ENCODE results near the gene PRKCE.
"Not testable (repeated sequence)": the region's sequence is repeated elsewhere in the genome, so short reads cannot be mapped to it uniquely, and the experiment has no call there.

The PRKCE gene

DNA sequence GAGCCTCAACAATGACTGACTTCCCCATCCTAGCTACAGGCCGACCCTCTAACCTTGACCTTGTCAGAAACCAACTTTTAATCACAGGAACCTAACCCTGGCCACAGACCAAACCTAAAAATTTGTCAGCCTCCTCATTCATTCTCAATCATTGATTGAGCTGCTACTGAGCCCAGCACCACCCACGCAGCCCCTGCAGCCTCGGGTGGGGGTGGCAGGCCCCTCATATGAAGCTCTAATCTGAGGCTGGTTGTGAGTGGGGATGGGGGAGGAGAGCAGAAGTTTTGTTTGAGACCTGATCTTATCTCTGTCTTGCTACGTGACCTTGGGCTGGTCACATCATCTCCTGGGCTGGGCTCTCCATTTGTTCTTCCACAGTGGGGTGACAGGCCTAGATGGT lies 546.2 kb downstream of the PRKCE start:
- H3K9ac ChIP-seq (ENCODE audit: low read length) = no peak overlapping the region
- no peak overlapping the region for H3K4me3 ChIP-seq (ENCODE audit: low read length)
- H3K9me3 ChIP-seq (ENCODE audit: control insufficient read depth, low read length) = no peaks in the 10 kb centered on the region
- no peaks in the 10 kb centered on the region for H3K27me3 ChIP-seq (ENCODE audit: control insufficient read depth, insufficient read depth, low read length)
- H3K36me3 ChIP-seq (ENCODE audit: control insufficient read depth, insufficient read depth, low read length) = no peaks in the 10 kb centered on the region
- no peaks in the 10 kb centered on the region for H3K4me1 ChIP-seq (ENCODE audit: control insufficient read depth, insufficient read depth, low read length)

DNA sequence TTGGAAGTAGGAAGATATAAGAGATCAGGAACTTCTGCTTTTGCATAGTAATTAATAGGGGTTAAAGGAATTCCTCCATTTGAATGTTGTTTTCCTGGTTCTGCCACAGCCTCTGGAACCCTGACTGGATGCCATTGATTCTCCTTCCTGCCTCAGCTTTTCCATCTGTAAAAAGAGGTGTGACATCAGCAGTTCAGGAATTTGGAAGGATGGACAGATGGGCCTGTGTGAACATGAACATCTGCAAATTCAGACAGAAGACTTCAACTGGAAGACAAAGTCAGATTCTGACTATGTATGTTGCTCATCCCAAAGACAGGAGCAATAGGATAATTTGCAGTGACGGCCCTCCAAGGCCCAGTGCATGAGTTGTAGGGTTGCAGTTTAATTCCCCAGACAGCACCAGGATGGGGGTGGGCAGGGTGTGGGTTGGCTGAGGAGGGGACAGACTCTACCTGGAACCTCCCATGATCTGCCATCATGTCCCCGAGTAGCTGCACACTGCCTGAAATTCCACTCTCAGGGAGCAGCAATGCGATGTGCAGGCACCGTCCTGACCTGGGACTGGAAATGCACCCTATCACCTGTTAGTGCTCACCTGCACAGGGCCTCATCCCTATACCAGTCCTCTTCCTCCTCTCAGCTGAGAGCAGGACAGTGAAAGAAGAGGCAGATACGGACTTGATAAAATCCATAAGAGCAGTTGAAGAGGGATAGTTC lies 546.8 kb downstream of the PRKCE start:
- no peaks in the 10 kb centered on the region for H3K9me3 ChIP-seq (ENCODE audit: control insufficient read depth, low read length)
- no peaks in the 10 kb centered on the region for H3K27me3 ChIP-seq (ENCODE audit: control insufficient read depth, insufficient read depth, low read length)
- H3K4me3 ChIP-seq (ENCODE audit: low read length) = no peak overlapping the region
- no peaks in the 10 kb centered on the region for H3K36me3 ChIP-seq (ENCODE audit: control insufficient read depth, insufficient read depth, low read length)
- H3K4me1 ChIP-seq (ENCODE audit: control insufficient read depth, insufficient read depth, low read length) = no peaks in the 10 kb centered on the region
- no peak overlapping the region for H3K9ac ChIP-seq (ENCODE audit: low read length)

DNA sequence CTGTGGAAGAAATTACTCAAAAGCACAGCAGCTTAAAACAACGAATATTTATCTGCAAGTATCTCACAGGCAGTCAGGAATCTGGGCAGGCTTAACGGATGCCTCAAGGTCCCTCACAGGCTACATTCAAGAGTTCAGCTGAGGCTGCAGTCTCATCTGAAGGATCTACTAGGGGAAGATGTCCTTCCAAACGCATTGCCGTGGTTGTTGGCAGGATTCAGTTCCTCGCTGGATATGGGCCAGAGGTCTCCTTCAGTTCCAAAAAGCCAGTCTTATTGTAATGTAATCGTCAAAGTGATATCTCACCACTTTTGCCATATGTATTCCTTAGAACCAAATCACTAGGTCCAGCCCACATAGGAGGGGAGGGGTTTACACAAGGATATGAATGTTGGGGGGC lies 547.5 kb downstream of the PRKCE start:
- Histone ChIP-seq H3K9ac (ENCODE audit: low read length) (no peak overlapping the region), H3K9me3 (ENCODE audit: control insufficient read depth, low read length) (no peaks in the 10 kb centered on the region), H3K27me3 (ENCODE audit: control insufficient read depth, insufficient read depth, low read length) (no peaks in the 10 kb centered on the region), H3K4me3 (ENCODE audit: low read length) (no peak overlapping the region), H3K36me3 (ENCODE audit: control insufficient read depth, insufficient read depth, low read length) (no peaks in the 10 kb centered on the region), H3K4me1 (ENCODE audit: control insufficient read depth, insufficient read depth, low read length) (no peaks in the 10 kb centered on the region)

DNA sequence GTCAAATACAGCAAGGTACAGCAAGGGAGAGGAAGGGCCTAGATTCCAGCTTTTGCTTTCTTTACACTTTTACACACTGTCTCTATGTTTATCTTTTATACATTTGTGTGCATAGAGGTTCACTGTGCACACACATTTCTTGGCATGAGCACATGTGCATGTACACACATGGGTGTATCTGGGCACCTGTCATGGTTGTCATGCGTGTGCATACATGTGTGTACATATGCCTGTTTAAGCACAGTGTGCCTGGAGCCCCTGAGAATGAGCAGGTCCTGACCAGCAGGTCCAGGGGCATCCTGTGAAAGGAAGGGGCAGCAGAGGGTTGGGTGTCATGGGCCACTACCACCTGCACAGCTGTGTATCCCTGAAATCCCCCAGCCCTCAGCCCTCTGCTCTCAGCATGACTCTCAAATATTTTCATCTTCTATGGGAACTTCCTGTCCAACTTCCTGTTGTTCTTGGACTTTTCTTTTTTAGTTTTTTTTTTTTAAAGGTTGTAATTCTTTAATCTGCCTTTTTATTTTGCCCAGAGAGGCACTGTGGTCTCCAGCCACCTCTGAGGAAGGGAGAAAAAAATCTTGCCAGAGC lies 548.7 kb downstream of the PRKCE start:
- no peaks in the 10 kb centered on the region for H3K27me3 ChIP-seq (ENCODE audit: control insufficient read depth, insufficient read depth, low read length)
- no peaks in the 10 kb centered on the region for H3K9me3 ChIP-seq (ENCODE audit: control insufficient read depth, low read length)
- no peak overlapping the region for H3K9ac ChIP-seq (ENCODE audit: low read length)
- no peak overlapping the region for H3K4me3 ChIP-seq (ENCODE audit: low read length)
- no peaks in the 10 kb centered on the region for H3K36me3 ChIP-seq (ENCODE audit: control insufficient read depth, insufficient read depth, low read length)
- H3K4me1 ChIP-seq (ENCODE audit: control insufficient read depth, insufficient read depth, low read length) = no peaks in the 10 kb centered on the region

DNA sequence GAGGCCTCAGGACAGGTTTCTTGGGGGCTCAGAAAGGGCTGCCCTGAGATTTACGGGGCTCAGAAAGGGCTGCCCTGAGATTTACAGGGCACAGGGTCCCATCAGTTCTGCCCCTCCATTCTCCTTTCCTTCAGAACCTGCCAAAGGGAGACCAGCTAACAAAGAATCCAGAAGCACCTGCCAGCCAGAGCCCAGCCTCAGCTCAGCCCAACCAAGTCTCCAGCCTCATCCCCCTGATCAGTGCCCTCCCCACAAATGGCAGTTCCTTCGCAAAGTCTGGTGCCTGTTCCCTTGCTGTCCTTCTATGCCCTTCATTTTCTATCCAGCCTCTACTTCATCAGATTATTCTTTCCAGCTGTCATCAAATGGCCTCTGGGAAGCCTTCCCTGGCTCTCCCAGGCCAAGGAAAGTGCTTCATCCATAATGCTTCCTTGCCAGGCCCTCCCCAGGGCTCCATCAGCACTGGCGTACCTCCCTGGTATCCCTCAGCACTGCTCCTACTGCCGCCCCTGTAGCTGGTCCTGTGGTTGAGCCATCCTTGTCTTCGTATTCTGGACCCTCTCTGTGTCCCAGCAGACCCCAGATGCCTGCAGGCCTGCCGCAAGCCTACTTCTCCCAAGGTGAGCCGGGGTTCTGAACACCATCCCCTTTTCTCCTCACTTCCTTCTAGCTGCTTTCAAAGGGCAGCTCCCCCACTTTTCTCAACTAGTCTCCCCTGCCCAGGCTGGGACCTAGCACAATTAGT lies 549.6 kb downstream of the PRKCE start:
- H3K9ac ChIP-seq (ENCODE audit: low read length) = no peak overlapping the region
- no peak overlapping the region for H3K4me3 ChIP-seq (ENCODE audit: low read length)
- no peaks in the 10 kb centered on the region for H3K9me3 ChIP-seq (ENCODE audit: control insufficient read depth, low read length)
- H3K27me3 ChIP-seq (ENCODE audit: control insufficient read depth, insufficient read depth, low read length) = no peaks in the 10 kb centered on the region
- no peaks in the 10 kb centered on the region for H3K36me3 ChIP-seq (ENCODE audit: control insufficient read depth, insufficient read depth, low read length)
- H3K4me1 ChIP-seq (ENCODE audit: control insufficient read depth, insufficient read depth, low read length) = no peaks in the 10 kb centered on the region

DNA sequence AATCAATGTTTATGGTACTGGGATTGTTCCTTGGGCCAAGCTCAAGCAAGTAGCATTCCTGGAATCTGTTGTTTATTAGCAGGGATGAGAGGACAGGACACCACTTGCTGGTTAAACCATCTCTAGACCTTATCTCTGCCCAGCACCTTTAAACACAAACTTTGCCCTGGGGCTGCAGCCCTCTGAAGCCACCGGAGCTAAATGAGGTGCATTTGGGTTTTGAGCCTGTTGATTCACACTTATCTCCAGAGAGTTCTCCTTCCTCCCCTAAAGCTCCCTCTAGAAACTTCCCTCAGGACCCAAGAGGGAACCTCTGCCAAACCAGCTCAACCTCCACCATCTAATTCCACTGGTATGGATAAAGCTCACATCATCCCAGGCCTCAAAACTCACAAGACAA lies 551.0 kb downstream of the PRKCE start:
- no peaks in the 10 kb centered on the region for H3K27me3 ChIP-seq (ENCODE audit: control insufficient read depth, insufficient read depth, low read length)
- no peaks in the 10 kb centered on the region for H3K9me3 ChIP-seq (ENCODE audit: control insufficient read depth, low read length)
- H3K4me3 ChIP-seq (ENCODE audit: low read length) = no peak overlapping the region
- H3K4me1 ChIP-seq (ENCODE audit: control insufficient read depth, insufficient read depth, low read length) = no peaks in the 10 kb centered on the region
- H3K9ac ChIP-seq (ENCODE audit: low read length) = no peak overlapping the region
- H3K36me3 ChIP-seq (ENCODE audit: control insufficient read depth, insufficient read depth, low read length) = no peaks in the 10 kb centered on the region

- Histone ChIP-seq H3K27me3 (ENCODE audit: control insufficient read depth, insufficient read depth, low read length) (no peaks in the 10 kb centered on the region), H3K36me3 (ENCODE audit: control insufficient read depth, insufficient read depth, low read length) (no peaks in the 10 kb centered on the region), H3K4me3 (ENCODE audit: low read length) (no peak overlapping the region), H3K9ac (ENCODE audit: low read length) (no peak overlapping the region), H3K9me3 (ENCODE audit: control insufficient read depth, low read length) (no peaks in the 10 kb centered on the region), H3K4me1 (ENCODE audit: control insufficient read depth, insufficient read depth, low read length) (no peaks in the 10 kb centered on the region)
Observed at GRCh38 chr2:46202987-46203386, 551.5 kb downstream of the PRKCE start.

DNA sequence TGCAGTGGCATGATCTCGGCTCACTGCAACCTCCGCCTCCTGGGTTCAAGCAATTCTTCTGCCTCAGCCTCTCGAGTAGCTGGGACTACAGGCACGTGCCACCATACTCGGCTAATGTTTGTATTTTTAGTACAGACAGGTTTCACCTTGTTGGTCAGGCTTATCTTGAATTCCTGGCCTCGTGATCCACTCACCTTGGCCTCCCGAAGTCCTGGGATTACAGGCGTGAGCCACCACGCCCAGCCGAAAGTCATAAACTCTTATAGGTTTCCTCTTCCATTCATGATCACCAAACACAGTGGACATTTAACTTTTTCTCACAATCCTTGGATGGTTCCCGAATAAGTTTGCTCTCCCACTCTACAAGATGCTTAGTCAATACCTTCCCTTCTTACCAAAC lies 552.2 kb downstream of the PRKCE start:
- not testable (repeated sequence) for H3K4me1 ChIP-seq (ENCODE audit: control insufficient read depth, insufficient read depth, low read length); H3K9ac ChIP-seq (ENCODE audit: low read length); H3K36me3 ChIP-seq (ENCODE audit: control insufficient read depth, insufficient read depth, low read length); H3K4me3 ChIP-seq (ENCODE audit: low read length); H3K9me3 ChIP-seq (ENCODE audit: control insufficient read depth, low read length); H3K27me3 ChIP-seq (ENCODE audit: control insufficient read depth, insufficient read depth, low read length)

- no peaks in the 10 kb centered on the region for H3K9me3 ChIP-seq (ENCODE audit: control insufficient read depth, low read length)
- no peaks in the 10 kb centered on the region for H3K4me1 ChIP-seq (ENCODE audit: control insufficient read depth, insufficient read depth, low read length)
- H3K4me3 ChIP-seq (ENCODE audit: low read length) = no peak overlapping the region
- no peaks in the 10 kb centered on the region for H3K27me3 ChIP-seq (ENCODE audit: control insufficient read depth, insufficient read depth, low read length)
- H3K9ac ChIP-seq (ENCODE audit: low read length) = no peak overlapping the region
- H3K36me3 ChIP-seq (ENCODE audit: control insufficient read depth, insufficient read depth, low read length) = no peaks in the 10 kb centered on the region
Observed at GRCh38 chr2:46207591-46207990, 556.1 kb downstream of the PRKCE start.

- H3K27me3 ChIP-seq (ENCODE audit: control insufficient read depth, insufficient read depth, low read length) = no peaks in the 10 kb centered on the region
- no peaks in the 10 kb centered on the region for H3K4me1 ChIP-seq (ENCODE audit: control insufficient read depth, insufficient read depth, low read length)
- H3K9me3 ChIP-seq (ENCODE audit: control insufficient read depth, low read length) = no peaks in the 10 kb centered on the region
- no peaks in the 10 kb centered on the region for H3K36me3 ChIP-seq (ENCODE audit: control insufficient read depth, insufficient read depth, low read length)
- H3K9ac ChIP-seq (ENCODE audit: low read length) = no peak overlapping the region
- H3K4me3 ChIP-seq (ENCODE audit: low read length) = no peak overlapping the region
Observed at GRCh38 chr2:46208766-46209165, 557.3 kb downstream of the PRKCE start.

DNA sequence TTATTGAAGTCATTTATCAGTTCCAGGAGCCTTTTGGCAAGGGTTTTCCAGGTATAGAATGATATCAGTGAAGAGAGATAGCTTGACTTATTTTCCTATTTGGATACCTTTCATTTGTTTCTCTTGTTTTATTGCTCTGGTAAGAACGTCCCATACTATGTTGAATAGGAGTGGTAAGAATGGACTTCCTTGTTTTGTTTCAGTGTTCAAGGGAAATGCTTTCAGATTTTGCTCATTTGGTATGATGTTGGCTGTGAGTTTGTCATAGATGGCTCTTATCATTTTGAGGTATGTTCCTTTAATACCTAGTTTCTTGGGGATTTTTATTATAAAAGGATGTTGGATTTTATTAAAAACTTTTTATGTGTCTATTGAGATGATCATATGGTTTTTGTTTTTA lies 558.6 kb downstream of the PRKCE start:
- Histone ChIP-seq H3K4me3 (ENCODE audit: low read length) (no peak overlapping the region), H3K36me3 (ENCODE audit: control insufficient read depth, insufficient read depth, low read length) (no peaks in the 10 kb centered on the region), H3K4me1 (ENCODE audit: control insufficient read depth, insufficient read depth, low read length) (no peaks in the 10 kb centered on the region), H3K27me3 (ENCODE audit: control insufficient read depth, insufficient read depth, low read length) (no peaks in the 10 kb centered on the region), H3K9me3 (ENCODE audit: control insufficient read depth, low read length) (no peaks in the 10 kb centered on the region), H3K9ac (ENCODE audit: low read length) (no peak overlapping the region)

- Histone ChIP-seq H3K9me3 (ENCODE audit: control insufficient read depth, low read length) (no peaks in the 10 kb centered on the region), H3K4me1 (ENCODE audit: control insufficient read depth, insufficient read depth, low read length) (no peaks in the 10 kb centered on the region), H3K27me3 (ENCODE audit: control insufficient read depth, insufficient read depth, low read length) (no peaks in the 10 kb centered on the region), H3K9ac (ENCODE audit: low read length) (no peak overlapping the region), H3K36me3 (ENCODE audit: control insufficient read depth, insufficient read depth, low read length) (no peaks in the 10 kb centered on the region), H3K4me3 (ENCODE audit: low read length) (no peak overlapping the region)
Observed at GRCh38 chr2:46211461-46211860, 560.0 kb downstream of the PRKCE start.
